ENCODE measurements around the gene SMG1. TPM values are rescaled to one million over a fixed set of nuclear protein-coding genes. Genes with fewer than 3 reads are reported as not detected.

Gene SMG1
- 38.0 and 45.3 TPM in 2 replicates for total RNA-seq

DNA sequence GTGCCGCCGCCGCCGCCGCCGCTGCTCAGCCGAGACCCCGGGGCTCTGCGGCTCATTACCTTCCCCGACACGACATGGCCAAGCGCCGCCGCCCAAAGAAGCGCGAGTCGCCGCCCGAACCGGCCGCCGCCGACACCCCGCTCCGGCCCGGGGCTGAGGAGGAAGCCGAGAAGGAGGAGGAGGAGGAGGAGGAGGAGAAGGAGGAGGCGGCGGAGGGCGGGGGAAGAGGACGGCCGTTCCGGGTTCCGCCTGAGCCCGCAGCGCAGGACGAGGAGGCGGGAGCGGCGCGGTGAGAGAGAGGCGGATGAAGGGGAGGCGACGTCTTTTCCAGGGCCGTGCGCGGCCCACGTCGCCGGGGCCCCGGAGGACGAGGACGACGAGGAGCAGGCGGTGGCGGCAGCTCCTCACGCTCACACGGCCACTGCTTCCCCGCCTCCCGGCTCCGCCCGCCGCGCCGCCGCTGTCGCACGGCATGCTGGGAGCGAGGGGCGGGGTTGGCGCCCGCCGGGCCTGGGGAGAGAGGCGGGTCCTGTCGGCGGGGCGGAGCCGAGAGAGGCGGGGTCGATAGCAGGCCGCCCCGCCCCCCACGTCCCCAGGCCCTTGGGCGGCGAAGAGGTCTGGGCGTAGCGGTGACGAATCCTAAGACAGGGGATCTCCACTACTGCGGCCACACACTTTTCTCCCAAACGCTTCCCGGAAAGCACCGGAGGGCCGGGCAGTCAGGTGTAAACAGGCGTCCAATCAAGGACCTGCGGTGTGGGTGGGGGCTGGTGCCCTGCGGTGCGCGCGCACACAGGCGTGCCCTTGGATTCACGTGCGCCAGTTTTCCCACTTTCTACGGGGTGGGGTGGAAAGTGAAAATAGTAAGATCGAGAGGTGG is at the start of gene SMG1:
Gene SMG1, minus strand, starts transcription at position 423 of the 880 bp plus-strand sequence. Its CDS starts 367 bp downstream, at position 56.

DNA sequence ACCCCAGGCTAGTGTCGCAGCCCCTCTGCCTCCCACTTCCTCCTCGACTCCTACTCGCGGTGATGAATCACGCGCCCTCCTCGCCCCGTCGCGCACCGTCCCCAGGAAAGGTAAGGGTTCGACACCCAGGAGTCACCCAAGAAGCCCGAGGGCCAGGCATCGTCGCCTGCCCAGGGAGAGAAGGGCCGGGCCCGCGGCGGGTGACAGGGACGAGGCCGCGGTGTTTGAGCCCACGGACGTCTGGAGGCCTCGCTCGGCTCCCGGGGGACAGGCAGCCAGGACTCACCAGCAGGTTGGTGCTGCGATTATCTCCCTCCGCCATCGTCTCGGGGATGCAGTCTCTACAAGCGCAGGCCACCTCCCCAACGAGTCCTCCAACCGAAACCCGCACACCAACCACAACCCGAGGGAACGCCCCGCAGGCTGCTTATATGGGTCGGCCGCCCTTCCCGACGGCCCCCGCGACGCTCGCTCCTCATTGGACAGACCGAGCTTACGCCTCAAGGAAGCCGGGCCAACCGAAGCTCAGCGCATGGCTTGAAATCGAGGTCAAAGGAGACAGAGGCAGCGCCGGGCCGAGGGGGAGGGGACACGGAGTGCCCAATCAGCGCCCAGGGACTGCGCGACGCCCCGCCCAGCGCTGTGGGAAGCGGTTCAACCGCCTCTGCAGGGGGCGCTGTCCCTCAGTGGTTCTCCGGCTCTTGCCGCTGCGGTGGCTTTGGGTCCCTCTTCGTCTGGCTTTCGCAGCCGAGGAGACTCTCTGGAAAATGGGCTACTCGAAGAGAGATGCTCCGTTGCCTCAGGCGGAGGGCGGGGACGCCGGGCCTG is 124.8 kb downstream of the SMG1 start, which contains the start of gene ARL6IP1:
Gene ARL6IP1, minus strand, starts transcription at position 405 of the 828 bp plus-strand sequence. Its CDS starts 83 bp downstream, at position 322.

GRCh38 chr16:18789850-18790706 is 136.1 kb downstream of the SMG1 start, which contains the start of gene RPS15A:
RPS15A (minus strand) TSS chr16:18790334; CDS start chr16:18789113, 1,221 bp downstream.

Other genes starting within 250 kb of the SMG1 start
- 1,960 and 2,370 TPM in 2 replicates for gene RPS15A, start 136.1 kb downstream of the SMG1 start, total RNA-seq
- 106 and 137 TPM in 2 replicates for gene ARL6IP1, start 124.9 kb downstream of the SMG1 start, total RNA-seq
- 0.28 TPM in 2 replicates for gene TMC7, start 57.5 kb upstream of the SMG1 start, total RNA-seq
- 17.4 and 21.1 TPM in 2 replicates for gene COQ7, start 141.2 kb upstream of the SMG1 start, total RNA-seq
- gene ITPRIPL2, start 187.6 kb upstream of the SMG1 start, total RNA-seq: 19.6 and 30.2 TPM in 2 replicates
- gene SYT17, start 241.8 kb upstream of the SMG1 start, total RNA-seq: under 0.01 and 0.18 TPM in 2 replicates